Lower leg skin (tissue), 3 donors: ENCODE data around the gene NDUFAF3.

Source experiments
- POLR2A ChIP-seq, 2 donors: fragments of 450-650 bp; IDR thresholded peaks; one replicate each; pipeline ENCODE4 v1.6.1; 2016 to 2017; ENCODE audit warnings: antibody characterized with exemption in 2 of 2, mild to moderate bottlenecking in 1 of 2, moderate library complexity in 1 of 2
- TF ChIP-seq, protein P1 (sequence below), 3 donors: fragments of 450-650 bp; IDR thresholded peaks; one replicate each; pipeline ENCODE4 v1.5.1; 2016; ENCODE audit warnings: antibody characterized with exemption in 3 of 3, mild to moderate bottlenecking in 3 of 3, moderate library complexity in 2 of 3

DNA sequence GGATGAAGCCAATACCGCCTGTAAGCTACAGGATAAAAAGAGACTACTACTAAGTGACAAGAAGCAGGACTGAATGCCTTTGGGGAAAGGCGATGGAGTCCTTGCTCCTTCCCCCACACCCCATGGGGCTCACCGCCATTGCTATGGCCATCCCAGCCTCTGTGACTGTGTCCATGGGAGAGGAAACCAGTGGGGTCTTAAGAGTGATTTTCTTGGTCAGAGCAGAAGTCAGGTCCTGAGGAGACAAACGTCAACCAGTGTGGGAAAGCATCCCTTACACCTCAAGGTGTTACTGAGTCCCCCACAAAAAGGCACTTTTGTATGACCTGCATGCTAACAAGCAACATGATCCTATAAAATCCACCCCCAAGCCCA, 6.4 kb downstream of the NDUFAF3 start:
- TF ChIP-seq, protein P1, sequence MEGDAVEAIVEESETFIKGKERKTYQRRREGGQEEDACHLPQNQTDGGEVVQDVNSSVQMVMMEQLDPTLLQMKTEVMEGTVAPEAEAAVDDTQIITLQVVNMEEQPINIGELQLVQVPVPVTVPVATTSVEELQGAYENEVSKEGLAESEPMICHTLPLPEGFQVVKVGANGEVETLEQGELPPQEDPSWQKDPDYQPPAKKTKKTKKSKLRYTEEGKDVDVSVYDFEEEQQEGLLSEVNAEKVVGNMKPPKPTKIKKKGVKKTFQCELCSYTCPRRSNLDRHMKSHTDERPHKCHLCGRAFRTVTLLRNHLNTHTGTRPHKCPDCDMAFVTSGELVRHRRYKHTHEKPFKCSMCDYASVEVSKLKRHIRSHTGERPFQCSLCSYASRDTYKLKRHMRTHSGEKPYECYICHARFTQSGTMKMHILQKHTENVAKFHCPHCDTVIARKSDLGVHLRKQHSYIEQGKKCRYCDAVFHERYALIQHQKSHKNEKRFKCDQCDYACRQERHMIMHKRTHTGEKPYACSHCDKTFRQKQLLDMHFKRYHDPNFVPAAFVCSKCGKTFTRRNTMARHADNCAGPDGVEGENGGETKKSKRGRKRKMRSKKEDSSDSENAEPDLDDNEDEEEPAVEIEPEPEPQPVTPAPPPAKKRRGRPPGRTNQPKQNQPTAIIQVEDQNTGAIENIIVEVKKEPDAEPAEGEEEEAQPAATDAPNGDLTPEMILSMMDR (IDR thresholded peaks at IDR 0.05): no peak
- TF ChIP-seq POLR2A (IDR thresholded peaks at IDR 0.05): no peak
